HepG2 (cell line): ENCODE data around the gene MTARC1.

ENCODE experiments used
- ERF ChIP-seq: IDR thresholded peaks from 2 replicates; pipeline ENCODE4 v1.6.1; 2018; ENCODE audit warnings: missing biosample characterization, missing genetic modification reagents
- ETV6 ChIP-seq: sonication (generic); formaldehyde crosslinking; conservative IDR thresholded peaks from 2 replicates; pipeline ENCODE4 v1.4.0; 2020; ENCODE audit warnings: missing genetic modification reagents
- FOXJ3 ChIP-seq: sonication (generic); formaldehyde crosslinking; IDR thresholded peaks from 2 replicates; pipeline ENCODE4 v1.4.0; 2020; ENCODE audit warnings: missing genetic modification reagents, mild to moderate bottlenecking, borderline replicate concordance
- KDM4B ChIP-seq: sonication (generic); formaldehyde crosslinking; IDR thresholded peaks from 2 replicates; pipeline ENCODE4 v1.4.0; 2020; ENCODE audit warnings: missing genetic modification reagents
- PHF5A ChIP-seq: IDR thresholded peaks from one replicate; pipeline ENCODE4 v1.6.1; 2018; ENCODE audit warnings: low read depth, missing genetic modification reagents; ENCODE audit not compliant: unreplicated experiment
- POLR2AphosphoS5 ChIP-seq: IDR thresholded peaks from 2 replicates; pipeline ENCODE4 v1.6.1; 2012; ENCODE audit warnings: low read depth, low read length
- SP1 ChIP-seq, 2 experiments: fragments of 450-650 bp in 1 of 2; sonication (generic) in 1 of 2; formaldehyde crosslinking in 1 of 2; IDR thresholded peaks; 2 replicates each; pipeline versions ENCODE4 v1.4.0 to v1.6.1; 2016 to 2020; ENCODE audit warnings: missing genetic modification reagents in 1 of 2
- SPEN ChIP-seq: sonication (generic); formaldehyde crosslinking; IDR thresholded peaks from 2 replicates; pipeline ENCODE4 v1.5.1; 2020; ENCODE audit warnings: low read depth, mild to moderate bottlenecking, missing genetic modification reagents
- ZNF546 ChIP-seq: sonication (generic); formaldehyde crosslinking; conservative IDR thresholded peaks from 2 replicates; pipeline ENCODE4 v1.8.1; 2023; ENCODE audit warnings: mild to moderate bottlenecking, missing genetic modification reagents
- ZNF792 ChIP-seq: IDR thresholded peaks from 2 replicates; pipeline ENCODE4 v1.6.1; 2016

DNA sequence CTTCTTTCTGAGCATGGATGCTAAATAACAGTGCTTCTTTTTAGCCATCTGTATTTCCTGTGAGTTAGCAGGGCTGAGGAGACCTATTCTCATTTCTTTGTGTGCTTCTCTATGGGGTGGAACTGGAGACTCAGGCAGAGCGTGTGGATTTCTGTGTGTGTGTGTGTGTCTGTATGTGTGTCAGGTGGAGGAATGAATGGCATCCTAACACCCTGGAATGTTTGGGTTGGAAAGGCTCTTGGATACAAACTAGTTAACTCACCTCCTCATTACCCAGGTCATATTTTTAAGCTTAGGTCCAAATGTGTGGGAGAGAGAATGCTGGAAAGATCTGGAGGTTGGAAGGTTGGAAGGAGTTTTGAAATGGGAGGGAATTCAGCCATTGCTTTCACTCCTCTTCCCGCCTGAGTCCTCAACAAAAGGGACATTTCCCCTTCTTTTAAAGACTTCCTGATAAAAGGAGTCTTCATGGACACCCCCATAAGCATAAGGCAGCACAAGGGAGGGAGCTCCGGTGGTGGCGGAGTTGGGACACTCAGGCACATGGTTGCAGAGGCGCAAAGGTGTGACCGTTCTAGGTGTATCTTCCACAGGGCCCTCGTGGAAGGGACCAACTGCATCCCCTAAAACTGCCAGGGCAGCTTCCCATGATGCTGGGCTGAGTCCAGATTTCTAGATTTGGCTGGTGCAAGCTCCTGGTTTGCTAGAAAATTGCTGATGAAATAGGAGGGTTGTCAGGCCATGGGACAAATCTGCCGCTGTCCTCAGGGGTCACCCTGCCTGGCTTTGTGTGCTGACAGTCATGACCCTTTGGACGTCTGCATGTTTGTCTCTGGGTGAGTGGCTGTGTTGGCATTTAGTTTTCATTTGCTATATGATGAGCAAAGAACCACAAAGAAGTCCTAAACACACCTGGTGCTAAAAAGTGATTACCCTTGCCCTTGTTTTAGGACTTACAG, 37.6 kb downstream of the MTARC1 start:
- no peak for TF ChIP-seq ERF (CRISPR knock-in tag)
- TF ChIP-seq SP1 (IDR thresholded peaks at IDR 0.05) = no peak
- TF ChIP-seq SP1 (CRISPR knock-in tag; IDR thresholded peaks at IDR 0.05) = no peak
- no peak for TF ChIP-seq ZNF792 (CRISPR knock-in tag)
- no peak for TF ChIP-seq FOXJ3 (CRISPR knock-in tag)
- no peak for TF ChIP-seq PHF5A (CRISPR knock-in tag)
- TF ChIP-seq SPEN (CRISPR knock-in tag) = no peak
- TF ChIP-seq KDM4B (CRISPR knock-in tag) = no peak
- TF ChIP-seq POLR2AphosphoS5 = no peak
- no peak for TF ChIP-seq ZNF546 (CRISPR knock-in tag)
- TF ChIP-seq ETV6 (CRISPR knock-in tag) = no peak
